ENCODE measurements around the gene RSRC1.
"Not testable (repeated sequence)": the region's sequence is repeated elsewhere in the genome, so short reads cannot be mapped to it uniquely, and the experiment has no call there.

The RSRC1 gene

GRCh38 chr3:158483701-158484235 is 373.9 kb downstream of the RSRC1 start:
- no peak for DNase-seq

GRCh38 chr3:158486200-158486599 is 376.3 kb downstream of the RSRC1 start:
- DNase-seq: no peak

- DNase-seq: no peak
Observed at GRCh38 chr3:158488670-158489069, 378.8 kb downstream of the RSRC1 start.

- DNase-seq: no peak
Observed at GRCh38 chr3:158489181-158489580, 379.3 kb downstream of the RSRC1 start.

- no peak for DNase-seq
Observed at GRCh38 chr3:158491968-158492367, 382.1 kb downstream of the RSRC1 start.

GRCh38 chr3:158492685-158493084 is 382.8 kb downstream of the RSRC1 start:
- DNase-seq: no peak

GRCh38 chr3:158493931-158494330 is 384.0 kb downstream of the RSRC1 start:
- no peak for DNase-seq

- DNase-seq: no peak
Observed at GRCh38 chr3:158494673-158495072, 384.8 kb downstream of the RSRC1 start.

- not testable (repeated sequence) for DNase-seq
Observed at GRCh38 chr3:158495398-158495902, 385.6 kb downstream of the RSRC1 start.

- DNase-seq: no peak
Observed at GRCh38 chr3:158505117-158505516, 395.2 kb downstream of the RSRC1 start.

GRCh38 chr3:158506456-158506855 is 396.6 kb downstream of the RSRC1 start:
- DNase-seq: no peak

- no peak for DNase-seq
Observed at GRCh38 chr3:158508481-158508880, 398.6 kb downstream of the RSRC1 start.

- no peak for DNase-seq
Observed at GRCh38 chr3:158509891-158510290, 400.0 kb downstream of the RSRC1 start.

- not testable (repeated sequence) for DNase-seq
Observed at GRCh38 chr3:158516729-158517128, 406.8 kb downstream of the RSRC1 start.

- no peak for DNase-seq
Observed at GRCh38 chr3:158519776-158520175, 409.9 kb downstream of the RSRC1 start.

- no peak for DNase-seq
Observed at GRCh38 chr3:158520433-158520832, 410.5 kb downstream of the RSRC1 start.

- no peak for DNase-seq
Observed at GRCh38 chr3:158522221-158523136, 412.6 kb downstream of the RSRC1 start.

- no peak for DNase-seq
Observed at GRCh38 chr3:158528076-158528674, 418.3 kb downstream of the RSRC1 start.

GRCh38 chr3:158531334-158531733 is 421.4 kb downstream of the RSRC1 start:
- no peak for DNase-seq

- DNase-seq: no peak
Observed at GRCh38 chr3:158532099-158532734, 422.3 kb downstream of the RSRC1 start.

- DNase-seq: no peak
Observed at GRCh38 chr3:158535918-158536317, 426.0 kb downstream of the RSRC1 start.

- no peak for DNase-seq
Observed at GRCh38 chr3:158539414-158540014, 429.6 kb downstream of the RSRC1 start.

GRCh38 chr3:158540066-158540465 is 430.2 kb downstream of the RSRC1 start:
- no peak for DNase-seq
